ENCODE results near the gene CCDC149.

The CCDC149 gene

DNA sequence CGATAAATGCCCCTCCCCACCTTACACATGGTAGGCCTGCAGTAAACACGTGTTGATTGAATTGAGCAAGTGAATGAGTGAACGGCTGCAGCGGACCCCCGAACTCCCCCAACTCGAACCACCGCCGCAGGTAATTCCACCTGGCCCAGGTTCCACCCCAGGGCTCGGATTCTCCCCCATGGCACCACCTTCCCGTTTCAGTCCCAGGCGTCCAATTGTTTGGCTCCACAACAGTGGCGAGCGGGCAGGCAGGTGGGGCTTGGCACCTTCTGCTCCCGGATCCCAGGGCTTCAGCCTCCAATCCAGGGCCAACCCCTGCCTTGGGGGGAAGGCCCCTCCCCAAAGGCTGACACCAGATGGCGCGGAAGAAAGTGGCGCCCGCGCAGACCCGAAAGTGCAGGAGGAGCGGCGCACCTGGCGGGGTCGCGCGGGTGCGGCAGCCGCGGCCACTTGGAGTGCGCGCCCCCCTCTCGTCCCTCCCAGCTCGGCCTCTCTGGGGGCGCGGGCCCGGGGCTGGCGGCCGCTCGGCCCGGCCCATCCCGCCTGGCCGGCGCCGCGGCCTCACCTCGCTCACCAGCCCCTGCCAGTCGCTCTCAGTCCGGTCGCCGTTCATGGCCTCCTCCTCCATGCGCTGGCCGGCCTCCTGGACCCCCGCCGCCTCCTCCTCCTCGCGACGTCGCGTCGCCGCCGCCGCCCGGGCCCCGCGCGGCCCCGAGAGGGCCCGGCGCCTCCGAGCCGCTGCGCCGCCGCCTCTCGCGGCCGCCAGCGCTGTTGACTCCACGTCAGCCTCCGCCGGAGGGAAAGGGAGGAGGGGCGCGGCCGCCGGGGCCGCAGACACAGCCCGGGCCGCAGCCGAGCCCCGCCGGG lies at the start of gene CCDC149:
CCDC149 (minus strand) TSS at position 791 of the 867 bp plus-strand sequence; CDS start at position 613, 178 bp downstream.
- peak; percentile 88 to 94 for DNase-seq

GRCh38 chr4:24957886-24958285 lies 45.0 kb upstream of the CCDC149 start:
- no peak for DNase-seq

- no peak for DNase-seq
Observed at GRCh38 chr4:24956763-24957162, 43.9 kb upstream of the CCDC149 start.

- no peak for DNase-seq
Observed at GRCh38 chr4:24956091-24956490, 43.2 kb upstream of the CCDC149 start.

GRCh38 chr4:24952667-24953066 lies 39.8 kb upstream of the CCDC149 start:
- DNase-seq: no peak

DNA sequence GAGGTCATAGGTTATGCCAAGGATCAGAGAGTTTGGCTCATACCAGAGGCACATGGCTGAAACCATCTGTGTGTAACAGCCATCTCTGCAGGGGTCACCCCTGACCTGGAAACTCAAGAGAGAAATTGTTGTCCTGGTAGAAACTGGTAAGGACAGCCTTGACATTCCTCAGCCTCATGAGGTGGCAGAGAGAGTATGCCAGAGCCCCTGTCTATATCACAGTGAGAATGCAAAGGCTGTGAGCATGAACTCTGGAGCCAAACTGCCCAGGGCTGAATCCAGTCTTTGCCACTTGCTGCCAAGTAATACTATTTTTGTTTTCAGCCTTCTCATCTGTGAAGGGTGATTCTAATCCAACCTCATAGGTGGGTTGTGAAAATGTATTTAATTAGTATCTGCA lies 37.1 kb upstream of the CCDC149 start:
- no peak for DNase-seq

GRCh38 chr4:24937917-24938281 lies 25.1 kb upstream of the CCDC149 start:
- DNase-seq: no peak

GRCh38 chr4:24937176-24937916 lies 24.5 kb upstream of the CCDC149 start:
- no peak for DNase-seq

GRCh38 chr4:24935856-24936255 lies 23.0 kb upstream of the CCDC149 start:
- no peak for DNase-seq

- DNase-seq: no peak
Observed at GRCh38 chr4:24934311-24934710, 21.5 kb upstream of the CCDC149 start.

- DNase-seq: peak; percentile 45 to 47
Observed at GRCh38 chr4:24933684-24934275, 20.9 kb upstream of the CCDC149 start.

DNA sequence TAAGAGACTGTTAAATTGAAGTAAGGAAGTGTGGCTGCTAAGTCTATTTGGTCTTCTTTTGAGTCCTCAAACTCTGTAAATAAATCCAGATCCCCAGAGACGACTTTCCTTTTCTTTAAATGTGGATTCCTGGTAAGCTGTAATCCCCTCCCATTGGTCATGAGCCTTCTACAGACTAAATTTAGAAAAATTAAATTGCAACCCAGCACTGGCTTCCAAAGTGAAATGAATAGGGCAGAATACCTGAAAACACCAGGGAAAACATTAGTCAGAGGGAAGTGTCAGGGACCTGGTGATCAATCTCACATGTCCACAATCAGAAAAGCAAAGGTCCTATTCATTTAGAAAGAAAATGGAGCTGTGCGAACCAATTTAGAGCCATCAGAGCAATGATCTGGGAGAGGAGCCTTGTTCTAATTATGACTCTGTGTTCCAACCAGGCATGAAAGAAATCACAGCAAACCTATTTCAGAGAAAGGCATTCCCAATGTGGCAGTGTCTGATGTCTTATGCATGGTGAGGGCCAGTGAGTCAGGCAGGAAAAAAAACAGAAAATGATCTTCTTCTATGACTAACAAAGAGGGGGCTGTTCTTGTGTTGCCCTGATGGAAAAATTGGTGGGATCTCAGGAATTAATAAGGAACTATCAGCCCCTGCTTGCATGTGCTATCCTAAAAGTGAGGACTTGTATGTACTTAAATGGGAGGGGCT lies 19.8 kb upstream of the CCDC149 start:
- no peak for DNase-seq

DNA sequence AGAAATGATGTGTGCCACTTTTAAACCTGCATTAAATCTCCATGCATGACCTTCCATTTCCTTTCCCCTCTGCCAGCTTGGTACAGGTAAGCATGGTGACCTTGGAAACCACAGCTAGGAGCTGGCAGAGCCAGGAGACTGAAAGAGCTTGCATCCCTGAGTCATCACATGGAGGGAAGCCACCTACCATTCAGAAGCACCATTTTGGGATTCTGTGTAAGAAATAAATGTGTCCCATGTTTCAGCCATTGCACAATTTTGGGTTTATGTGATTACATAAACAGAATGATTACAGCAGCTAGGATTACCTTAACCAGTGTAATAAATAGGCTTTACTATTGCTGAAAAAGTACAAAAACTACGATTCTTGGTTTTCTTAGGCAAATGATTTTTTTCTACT lies 17.3 kb upstream of the CCDC149 start:
- DNase-seq: no peak

- no peak for DNase-seq
Observed at GRCh38 chr4:24928708-24929107, 15.9 kb upstream of the CCDC149 start.

DNA sequence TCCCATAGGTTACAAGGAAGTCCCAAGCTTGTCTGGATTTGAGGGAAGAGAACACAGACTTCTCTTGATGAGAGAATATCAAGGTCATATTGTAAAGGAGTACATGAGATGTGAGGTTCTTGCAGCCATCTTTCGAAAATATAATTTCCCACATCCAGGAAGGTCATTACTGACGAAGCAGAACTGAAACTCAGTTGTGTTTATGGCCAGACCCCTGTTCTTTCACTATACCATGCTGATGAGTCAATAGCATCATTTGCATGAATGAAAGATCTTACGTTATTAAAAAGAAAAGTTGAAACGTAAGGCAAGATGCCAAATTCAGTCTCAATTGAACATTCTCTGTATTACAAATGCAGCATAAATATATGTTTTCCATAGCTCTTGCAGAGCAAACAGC lies 14.2 kb upstream of the CCDC149 start:
- DNase-seq: no peak

DNA sequence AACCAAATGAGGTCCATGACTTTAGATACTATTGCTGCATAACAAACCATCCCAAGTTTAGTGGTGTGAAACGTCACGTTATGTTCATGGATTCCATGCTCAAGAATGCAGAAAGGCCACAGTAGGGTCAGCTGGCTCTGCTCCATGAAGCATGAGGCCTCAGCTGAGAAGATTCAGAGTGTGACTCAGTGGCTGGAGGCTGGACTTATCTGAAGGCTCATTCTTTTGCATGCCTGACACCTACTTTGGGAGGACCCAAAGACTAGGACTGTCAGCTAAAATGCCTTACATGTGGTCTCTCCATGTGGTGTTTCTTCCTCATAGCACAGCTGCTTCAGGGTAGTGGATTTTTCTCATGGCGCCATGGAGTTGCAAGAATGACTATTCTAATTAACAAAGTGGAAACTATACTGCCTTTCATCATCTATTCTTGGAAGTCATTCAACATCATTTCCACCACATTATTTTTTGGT lies 11.5 kb upstream of the CCDC149 start:
- no peak for DNase-seq

DNA sequence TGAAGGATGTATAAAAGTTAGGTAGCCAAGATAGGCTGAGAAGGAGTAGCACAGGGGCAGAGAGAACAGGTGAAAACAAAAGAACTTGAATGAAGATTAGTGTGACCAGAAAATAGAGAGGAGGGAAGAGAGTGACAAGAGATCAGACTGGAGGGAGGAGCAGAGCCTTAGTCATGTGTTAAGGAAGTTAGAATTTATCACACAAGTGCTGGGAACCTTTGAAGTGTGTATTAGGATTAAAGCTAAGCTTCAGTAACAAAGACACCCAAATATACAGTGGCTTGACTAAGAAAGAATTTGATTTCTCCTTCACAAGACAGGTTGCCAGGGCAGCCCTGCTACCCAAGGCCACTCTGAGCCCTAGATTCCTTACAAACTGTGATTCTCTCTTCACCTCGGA lies 10.7 kb upstream of the CCDC149 start:
- peak; percentile 56 to 72 for DNase-seq

GRCh38 chr4:24923002-24923401 lies 10.2 kb upstream of the CCDC149 start:
- no peak for DNase-seq

GRCh38 chr4:24922416-24922815 lies 9.6 kb upstream of the CCDC149 start:
- DNase-seq: no peak

- no peak for DNase-seq
Observed at GRCh38 chr4:24921491-24921890, 8.6 kb upstream of the CCDC149 start.

GRCh38 chr4:24920008-24920407 lies 7.2 kb upstream of the CCDC149 start:
- no peak for DNase-seq

- no peak for DNase-seq
Observed at GRCh38 chr4:24917076-24917856, 4.4 kb upstream of the CCDC149 start.
